ENCODE measurements around the gene TRAP1. TPM values are rescaled to one million over a fixed set of nuclear protein-coding genes. Genes with fewer than 3 reads are reported as not detected.
A peak's percentile ranks its signal among the peaks of the same experiment; 100 is the strongest.

TRAP1 gene
- total RNA-seq: 85.9 TPM
- long read RNA-seq, transcript TRAP1-212 (13 exons, 2,309 nt): minor isoform, 8 of 424 reads
- long read RNA-seq, transcript TRAP1-201 (18 exons, 2,296 nt): major isoform, 370 of 424 reads
- long read RNA-seq, partial matches to known transcripts: 15 of 424 reads
- long read RNA-seq, other reads (novel, unspliced or antisense): 31 of 424 reads

DNA sequence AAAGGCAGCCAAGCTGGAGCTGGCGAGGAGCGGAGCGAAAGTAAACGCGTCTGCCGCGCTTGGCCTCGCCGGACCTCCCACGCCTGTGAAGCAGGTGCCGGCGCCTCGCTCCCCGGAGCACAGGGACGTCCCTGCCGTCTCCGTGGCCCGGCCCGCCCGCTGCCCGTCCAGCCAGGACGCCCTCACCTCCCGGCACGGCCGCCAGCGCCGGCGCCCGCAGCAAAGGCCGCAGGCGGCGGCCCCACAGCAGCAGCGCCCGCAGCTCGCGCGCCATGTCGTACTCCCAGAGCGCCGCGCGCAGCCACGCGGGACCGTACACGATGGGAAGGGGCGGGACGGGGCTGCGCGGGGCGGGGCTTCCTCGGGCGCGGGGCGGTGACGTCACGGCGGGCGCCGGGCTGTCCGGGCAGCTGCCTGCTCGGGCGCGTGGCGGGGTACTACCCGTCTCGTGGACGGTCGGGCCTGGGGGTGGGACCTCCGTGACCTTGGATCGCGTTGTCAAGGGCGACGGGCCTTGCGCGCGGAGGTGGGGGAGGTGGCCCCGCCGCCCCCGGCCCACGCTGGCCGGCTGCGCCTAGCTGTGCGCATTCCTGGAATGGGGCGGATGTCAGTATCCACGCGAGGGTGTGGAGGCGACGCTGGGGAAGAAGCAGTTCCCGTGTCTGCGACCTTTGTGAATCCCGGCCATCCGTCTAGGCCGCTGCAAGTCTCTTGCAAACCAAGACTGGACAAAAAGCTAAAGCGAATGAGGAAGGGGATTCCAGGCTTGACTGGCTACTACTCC is at the start of gene TRAP1:
TSS of gene TRAP1 (minus strand) at position 290 of the 784 bp plus-strand sequence. CDS start at position 274, 16 bp downstream.
- DNase-seq (ENCODE audit: low spot score): peak; percentile 98

DNA sequence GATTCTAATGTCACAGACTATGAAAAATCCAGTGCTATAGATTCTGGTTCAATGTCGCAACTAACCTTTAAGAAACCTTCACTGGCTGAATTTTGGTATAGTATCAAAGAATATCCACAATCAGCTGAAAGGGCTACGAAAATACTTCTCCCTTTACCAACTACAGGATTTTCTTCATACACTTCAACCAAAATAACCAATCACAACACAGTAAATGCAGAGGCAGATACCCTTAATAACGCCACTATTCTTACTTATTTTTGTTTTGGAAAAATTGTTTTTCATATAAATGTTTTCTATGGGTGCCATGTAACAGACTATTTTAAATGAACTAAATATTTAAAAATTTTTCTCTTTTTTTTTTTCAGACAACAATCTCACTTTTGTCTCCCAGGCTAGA is 48.9 kb upstream of the TRAP1 start:
- no peak for DNase-seq (ENCODE audit: low spot score)

- DNase-seq (ENCODE audit: low spot score): peak; percentile 55
Measured at GRCh38 chr16:3764409-3764808, 47.1 kb upstream of the TRAP1 start.

GRCh38 chr16:3762107-3762750 is 44.9 kb upstream of the TRAP1 start:
- DNase-seq (ENCODE audit: low spot score): peak; percentile 72

DNA sequence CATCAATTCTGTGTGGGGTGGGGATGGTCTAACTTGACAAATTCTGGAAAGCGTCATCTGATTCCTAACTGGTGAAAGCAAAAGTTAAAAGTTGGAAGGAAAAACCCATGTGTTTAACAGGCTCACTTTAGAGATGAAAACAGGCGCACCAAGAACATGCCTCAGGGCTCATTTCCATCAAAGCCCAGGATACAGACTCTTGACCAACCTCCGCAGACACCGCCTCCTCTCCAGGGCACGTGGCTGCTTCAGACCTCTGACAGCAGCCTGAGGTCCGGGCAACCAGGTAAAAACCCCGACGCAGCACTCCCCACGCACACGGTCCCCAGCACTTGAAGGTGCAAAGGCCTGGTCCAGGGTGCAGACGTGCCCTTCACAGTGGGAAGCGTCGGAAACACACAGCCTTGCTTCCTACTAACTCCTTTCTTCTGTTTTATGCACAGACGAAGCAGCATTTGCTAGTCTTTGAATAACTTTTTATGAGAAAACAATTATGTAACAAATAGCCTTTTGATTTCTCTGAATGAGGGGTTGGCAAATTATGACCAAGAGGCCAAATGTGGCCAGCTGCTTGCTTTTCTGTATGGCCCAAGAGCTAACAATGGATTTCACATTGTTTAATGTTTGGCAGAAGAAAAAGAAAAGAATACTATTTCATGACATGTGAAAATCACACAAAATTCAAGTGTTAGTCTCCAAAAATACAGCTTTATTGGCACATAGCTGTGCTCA is 44.2 kb upstream of the TRAP1 start:
- DNase-seq (ENCODE audit: low spot score): no peak

DNA sequence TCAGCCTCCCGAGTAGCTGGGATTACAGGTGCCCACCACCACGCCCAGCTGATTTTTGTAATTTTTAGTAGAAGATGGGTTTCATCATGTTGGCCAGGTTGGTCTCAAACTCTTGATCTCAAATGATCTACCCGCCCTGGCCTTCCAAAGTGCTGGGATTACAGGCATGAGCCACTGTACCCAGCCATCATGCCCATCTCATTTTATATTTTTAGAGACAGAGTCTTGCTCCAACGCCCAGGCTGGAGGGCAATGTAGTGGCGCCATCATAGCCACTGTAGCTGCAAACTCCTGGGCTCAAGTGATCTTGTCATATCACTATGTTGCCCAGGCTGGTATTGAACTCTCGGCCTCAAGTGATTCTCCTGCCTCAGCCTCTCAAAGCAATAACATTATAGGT is 43.2 kb upstream of the TRAP1 start:
- DNase-seq (ENCODE audit: low spot score): no peak

GRCh38 chr16:3759736-3760135 is 42.4 kb upstream of the TRAP1 start:
- no peak for DNase-seq (ENCODE audit: low spot score)

- DNase-seq (ENCODE audit: low spot score): peak; percentile 43
Measured at GRCh38 chr16:3756113-3756512, 38.8 kb upstream of the TRAP1 start.

GRCh38 chr16:3755249-3755648 is 37.9 kb upstream of the TRAP1 start:
- peak; percentile 1 for DNase-seq (ENCODE audit: low spot score)

- peak; percentile 2 for DNase-seq (ENCODE audit: low spot score)
Measured at GRCh38 chr16:3754772-3755171, 37.4 kb upstream of the TRAP1 start.

DNA sequence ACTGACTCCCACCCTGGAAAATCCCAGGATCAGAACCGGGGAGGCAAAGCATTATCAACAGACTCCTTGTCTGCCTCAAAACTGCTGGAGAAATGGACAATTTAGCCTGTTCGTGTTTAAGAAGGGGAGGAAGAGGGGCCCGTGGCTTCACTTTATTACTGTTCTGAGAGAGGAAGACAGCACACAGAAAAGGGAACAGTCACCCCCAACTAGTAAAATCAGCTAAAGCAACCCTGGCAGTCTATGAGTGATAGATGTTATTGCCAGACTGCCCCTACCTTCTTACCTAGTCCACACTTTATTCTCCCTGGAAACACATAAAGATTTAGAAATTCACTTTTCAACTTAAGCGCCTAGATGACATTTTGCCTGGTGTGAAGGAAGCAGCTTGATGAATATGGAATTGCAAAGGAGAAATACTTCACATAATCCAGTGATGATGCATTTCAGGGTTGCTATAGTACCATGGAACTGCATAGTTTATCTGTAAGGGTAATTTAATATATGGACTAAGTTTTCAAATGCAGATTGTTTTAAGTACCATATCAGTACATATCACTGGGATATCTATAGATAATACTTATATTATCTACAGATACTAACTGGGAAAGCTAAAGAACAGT is 36.9 kb upstream of the TRAP1 start:
- no peak for DNase-seq (ENCODE audit: low spot score)

DNA sequence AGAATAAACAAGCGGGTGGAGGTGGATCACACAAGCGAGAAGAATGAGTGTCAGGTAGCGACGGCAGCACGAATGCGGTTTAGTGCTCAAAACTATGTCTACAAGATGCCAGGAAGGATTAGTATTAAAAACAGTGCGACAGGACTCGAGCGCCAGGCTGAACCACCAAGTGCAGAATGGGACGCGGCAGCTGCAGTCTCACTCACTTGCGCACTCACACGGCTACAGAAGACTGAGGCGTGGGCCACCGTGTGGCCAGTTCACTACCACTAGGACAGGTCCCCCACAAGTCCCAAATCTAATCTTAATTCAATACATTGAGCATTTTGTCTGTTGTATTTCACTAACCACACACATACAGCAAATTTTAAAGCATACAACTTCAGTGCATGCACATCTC is 35.7 kb upstream of the TRAP1 start:
- DNase-seq (ENCODE audit: low spot score): peak; percentile 71

GRCh38 chr16:3751878-3752277 is 34.6 kb upstream of the TRAP1 start:
- peak; percentile 59 for DNase-seq (ENCODE audit: low spot score)

DNA sequence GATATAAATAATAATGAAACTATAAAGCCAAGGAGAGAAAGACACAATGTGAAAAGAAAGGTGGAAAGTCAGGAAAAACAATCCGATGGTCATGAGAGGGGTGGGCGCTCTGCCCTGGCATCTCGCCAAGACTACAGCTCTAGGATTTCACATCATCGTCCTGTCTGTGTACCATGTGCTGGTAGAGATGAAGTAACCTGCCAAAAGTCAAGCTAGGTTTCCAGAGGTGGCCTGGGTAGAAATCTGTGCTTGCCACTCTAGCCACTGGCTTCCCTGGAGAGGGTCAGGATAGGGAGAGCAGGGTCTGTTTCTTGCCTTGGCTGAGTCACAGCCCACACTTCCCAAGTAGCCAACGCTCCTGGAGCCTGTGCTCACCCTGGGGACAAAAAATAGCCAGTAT is 31.0 kb upstream of the TRAP1 start:
- DNase-seq (ENCODE audit: low spot score): peak; percentile 49

GRCh38 chr16:3745751-3746355 is 28.5 kb upstream of the TRAP1 start:
- DNase-seq (ENCODE audit: low spot score): peak; percentile 55

DNA sequence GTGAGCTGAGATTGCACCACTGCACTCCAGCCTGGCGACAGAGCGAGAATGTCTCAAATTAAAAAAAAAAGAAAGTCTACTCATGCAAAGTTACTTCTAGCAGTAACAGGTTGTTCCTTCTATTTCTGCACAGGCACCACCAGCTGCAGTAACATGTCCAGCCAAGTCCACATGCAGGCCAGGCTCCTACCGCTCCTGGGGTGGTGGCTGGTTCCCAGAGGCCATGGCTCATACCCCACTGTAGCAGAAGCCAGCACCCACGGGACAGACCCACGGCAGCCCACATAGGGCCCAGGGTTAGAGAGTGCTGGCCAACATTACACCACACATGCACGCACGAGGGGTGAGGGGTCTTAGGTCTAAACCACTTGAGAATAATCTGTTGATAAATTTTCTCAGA is 26.7 kb upstream of the TRAP1 start:
- no peak for DNase-seq (ENCODE audit: low spot score)

DNA sequence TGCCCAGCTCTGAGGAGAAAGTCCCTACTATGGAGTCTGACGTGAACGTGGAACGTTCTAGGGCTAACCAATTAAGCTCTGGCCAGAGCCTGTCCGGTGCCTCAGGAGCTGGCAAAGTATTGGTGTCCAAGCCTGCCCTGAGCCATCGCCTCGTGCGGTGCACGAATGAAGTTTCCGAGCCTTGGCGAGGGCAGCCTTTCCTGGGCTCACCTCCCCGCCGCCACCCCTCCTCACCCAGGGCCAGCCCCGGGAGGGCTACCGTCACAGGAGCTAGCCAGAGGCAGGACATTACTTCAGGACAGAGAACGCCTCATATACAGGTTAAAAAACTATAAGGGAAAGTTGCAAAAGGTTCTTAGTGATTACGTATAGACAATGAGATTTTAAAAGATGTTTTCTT is 23.6 kb upstream of the TRAP1 start:
- no peak for DNase-seq (ENCODE audit: low spot score)

- DNase-seq (ENCODE audit: low spot score): no peak
Measured at GRCh38 chr16:3740186-3740585, 22.9 kb upstream of the TRAP1 start.

- no peak for DNase-seq (ENCODE audit: low spot score)
Measured at GRCh38 chr16:3739636-3740035, 22.3 kb upstream of the TRAP1 start.

GRCh38 chr16:3738541-3738940 is 21.2 kb upstream of the TRAP1 start:
- DNase-seq (ENCODE audit: low spot score): no peak

DNA sequence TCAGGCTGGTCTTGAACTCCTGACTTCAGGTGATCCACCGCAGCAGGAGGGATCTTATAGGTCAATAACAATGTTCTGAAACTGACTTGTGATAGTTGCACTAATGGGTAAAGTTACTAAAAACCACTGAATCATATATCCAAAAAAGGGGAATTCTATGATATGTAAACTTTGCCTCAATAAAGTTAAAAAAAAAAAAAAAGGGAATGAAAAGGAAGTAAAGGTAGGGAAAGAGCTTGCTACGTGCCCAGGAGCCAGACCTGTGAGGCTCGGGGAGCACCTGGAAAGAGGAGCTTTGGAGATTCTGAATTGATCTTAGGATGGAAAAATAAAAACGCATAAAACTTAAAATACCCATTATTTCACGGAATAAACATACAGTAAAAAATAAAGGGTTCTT is 20.8 kb upstream of the TRAP1 start:
- DNase-seq (ENCODE audit: low spot score): no peak

Data from mesenteric fat pad (tissue), 1 donor.